Liver (tissue), 9 donors: ENCODE results near the gene HSD3B2. TPM values are rescaled to one million over a fixed set of nuclear protein-coding genes. Genes with fewer than 3 reads are reported as not detected.

Experiments
- DNase-seq: peaks from one replicate; pipeline ENCODE4 v3.0.0-alpha.2; 2017; ENCODE audit warnings: low spot score
- H3K27ac ChIP-seq, 2 donors: one replicate each; pipeline ENCODE4 v1.7.0; 2013; ENCODE audit warnings: inconsistent platforms in 2 of 2, low read length in 2 of 2, control low read depth in 1 of 2, low read depth in 1 of 2, mild to moderate bottlenecking in 1 of 2
- H3K27me3 ChIP-seq, 4 donors: one replicate each; pipeline versions ENCODE4 v1.6.1 to v1.7.0; 2013; ENCODE audit warnings: low read length in 3 of 4, inconsistent platforms in 1 of 4, mild to moderate bottlenecking in 1 of 4, moderate library complexity in 1 of 4; ENCODE audit not compliant: control insufficient read depth in 4 of 4, insufficient read depth in 4 of 4
- H3K36me3 ChIP-seq, 4 donors: one replicate each; pipeline versions ENCODE4 v1.6.1 to v1.7.0; 2013; ENCODE audit warnings: low read length in 3 of 4, mild to moderate bottlenecking in 3 of 4, low read depth in 1 of 4, moderate library complexity in 1 of 4; ENCODE audit not compliant: control insufficient read depth in 4 of 4, insufficient read depth in 3 of 4
- H3K4me1 ChIP-seq, 4 donors: one replicate each; pipeline versions ENCODE4 v1.6.1 to v1.7.0; 2013; ENCODE audit warnings: low read length in 3 of 4, mild to moderate bottlenecking in 3 of 4, moderate library complexity in 1 of 4; ENCODE audit not compliant: control insufficient read depth in 4 of 4, insufficient read depth in 4 of 4
- H3K4me3 ChIP-seq, 3 donors: one replicate each; pipeline versions ENCODE4 v1.6.1 to v1.7.0; 2013; ENCODE audit warnings: low read length in 3 of 3, control low read depth in 1 of 3, low read depth in 1 of 3, mild to moderate bottlenecking in 1 of 3
- H3K9ac ChIP-seq, 2 donors: one replicate each; pipeline ENCODE4 v1.7.0; 2013; ENCODE audit warnings: low read length in 2 of 2, mild to moderate bottlenecking in 2 of 2, moderate library complexity in 2 of 2, control low read depth in 1 of 2, low read depth in 1 of 2
- H3K9me3 ChIP-seq, 4 donors: one replicate each; pipeline versions ENCODE4 v1.6.1 to v1.7.0; 2013; ENCODE audit warnings: low read length in 3 of 4; ENCODE audit not compliant: control insufficient read depth in 4 of 4
- CTCF ChIP-seq: fragments of 150-350 bp; IDR thresholded peaks from 2 replicates; pipeline ENCODE4 v1.5.1; 2017; ENCODE audit warnings: improper control_type of control experiment, low read depth, low read length; ENCODE audit not compliant: missing input control
- EGR1 ChIP-seq, 2 donors: IDR thresholded peaks; 2 replicates each; pipeline ENCODE4 v1.6.1; 2016 to 2018; ENCODE audit warnings: antibody characterized with exemption in 2 of 2, low read depth in 2 of 2
- FOXA1 ChIP-seq: IDR thresholded peaks from 2 replicates; pipeline ENCODE4 v1.6.1; 2016; ENCODE audit warnings: antibody characterized with exemption
- GABPA ChIP-seq, 2 donors: IDR thresholded peaks in 1 of 2; conservative IDR thresholded peaks in 1 of 2; 2 replicates each; pipeline ENCODE4 v1.6.1; 2016; ENCODE audit warnings: antibody characterized with exemption in 2 of 2, mild to moderate bottlenecking in 1 of 2, moderate library complexity in 1 of 2
- HNF4A ChIP-seq, 2 donors: conservative IDR thresholded peaks; 2 replicates each; pipeline ENCODE4 v1.6.1; 2016; ENCODE audit warnings: antibody characterized with exemption in 2 of 2, mild to moderate bottlenecking in 2 of 2
- HNF4G ChIP-seq: IDR thresholded peaks from 2 replicates; pipeline ENCODE4 v1.6.1; 2016; ENCODE audit warnings: antibody characterized with exemption
- JUND ChIP-seq, 2 donors: IDR thresholded peaks; 2 replicates each; pipeline ENCODE4 v1.6.1; 2016; ENCODE audit warnings: antibody characterized with exemption in 2 of 2
- MAX ChIP-seq: IDR thresholded peaks from 2 replicates; pipeline ENCODE4 v1.6.1; 2016; ENCODE audit warnings: antibody characterized with exemption
- NR2F2 ChIP-seq: IDR thresholded peaks from 2 replicates; pipeline ENCODE4 v1.6.1; 2016; ENCODE audit warnings: antibody characterized with exemption
- RAD21 ChIP-seq, 2 donors: IDR thresholded peaks; 2 replicates each; pipeline ENCODE4 v1.6.1; 2016; ENCODE audit warnings: antibody characterized with exemption in 2 of 2, mild to moderate bottlenecking in 2 of 2
- REST ChIP-seq: IDR thresholded peaks from 2 replicates; pipeline ENCODE4 v1.6.1; 2016; ENCODE audit warnings: antibody characterized with exemption, mild to moderate bottlenecking
- RXRA ChIP-seq, 2 donors: IDR thresholded peaks; 2 replicates each; pipeline ENCODE4 v1.6.1; 2017 to 2018; ENCODE audit warnings: antibody characterized with exemption in 2 of 2, mild to moderate bottlenecking in 1 of 2
- SP1 ChIP-seq: IDR thresholded peaks from 2 replicates; pipeline ENCODE4 v1.6.1; 2018; ENCODE audit warnings: antibody characterized with exemption, mild to moderate bottlenecking
- TAF1 ChIP-seq: conservative IDR thresholded peaks from 2 replicates; pipeline ENCODE4 v1.6.1; 2016; ENCODE audit warnings: antibody characterized with exemption, mild to moderate bottlenecking
- YY1 ChIP-seq: IDR thresholded peaks from 2 replicates; pipeline ENCODE4 v1.6.1; 2016; ENCODE audit warnings: antibody characterized with exemption, mild to moderate bottlenecking
- WGBS: extraction: QIAGEN DNeasy Blood & Tissue Kit; methylation state at CpG from one replicate; pipeline ENCODE4 v1.1.7; 2013; 5-methylcytosine and 5-hydroxymethylcytosine counted together
- polyA plus RNA-seq, 2 donors: library from polyadenylated mRNA; stranded (reverse) in 1 of 2; unstranded in 1 of 2; fragments of 200-250 nt in 1 of 2; fragments of >200 nt in 1 of 2; fragmentation: Nextera tagmentation in 1 of 2; extraction: Ambion mirVana in 1 of 2; gene quantifications; one replicate each; pipeline versions ENCODE4 v1.2.1 to v1.2.3, GENCODE V29; 2013 to 2015
- total RNA-seq, 2 donors: library from RNA; depleted of rRNA; stranded (reverse); fragments of >200 nt; gene quantifications; one replicate each; pipeline ENCODE4 v1.2.3, GENCODE V29; 2014
- TF ChIP-seq, protein P1 (sequence below): IDR thresholded peaks from 2 replicates; pipeline ENCODE4 v1.6.1; 2016; ENCODE audit warnings: antibody characterized with exemption
- donor health status: healthy.
- donor health status: healthy.
- donor health status: healthy.
- donor health status: healthy.
- donor health status: healthy.

Gene HSD3B2
- total and polyA plus RNA-seq, 4 donors = 0.14 to 0.25 (median 0.18) TPM; not detected in 1

DNA sequence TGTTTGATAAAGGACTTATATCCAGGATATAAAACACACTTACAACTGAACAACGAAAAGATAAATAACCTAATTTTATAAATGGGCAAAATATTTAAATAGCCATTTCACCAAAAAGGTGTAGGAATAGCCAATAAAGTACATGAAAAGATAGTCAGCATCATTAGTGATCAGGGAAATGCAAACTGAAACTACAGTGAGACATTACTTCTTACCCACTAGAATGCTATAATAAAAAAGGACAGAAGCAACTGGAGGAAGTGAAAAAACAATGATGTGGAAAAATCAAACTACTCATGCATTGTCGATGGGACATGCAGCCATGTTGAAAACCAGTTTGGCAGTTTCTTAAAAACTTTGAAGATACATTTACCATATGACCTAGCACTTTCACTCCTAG lies 48.6 kb downstream of the HSD3B2 start:
- Histone ChIP-seq H3K27me3 (no peaks in the 10 kb centered on the region), H3K36me3 (no peaks in the 10 kb centered on the region)

DNA sequence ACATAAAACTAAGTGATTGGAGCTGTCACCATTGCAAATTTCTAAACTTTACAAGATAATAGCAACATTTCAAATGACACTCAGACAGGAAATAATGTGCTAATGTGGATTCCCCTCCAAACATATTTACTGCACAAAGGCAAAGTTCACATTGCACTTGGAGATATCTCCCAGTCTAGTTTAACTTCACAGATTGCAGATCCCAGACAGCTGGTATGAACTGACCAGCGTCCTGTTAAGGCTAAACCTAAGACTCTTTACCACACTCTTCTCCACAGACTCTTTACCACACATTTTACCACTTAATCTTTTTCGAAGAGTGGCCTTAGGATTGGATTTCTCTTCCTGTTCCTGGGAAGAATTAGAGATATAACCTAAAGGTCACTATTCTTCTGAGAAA lies 51.5 kb downstream of the HSD3B2 start:
- no peaks in the 10 kb centered on the region for H3K36me3 ChIP-seq
- H3K27me3 ChIP-seq = no peaks in the 10 kb centered on the region
- TF ChIP-seq TAF1 (no peak), HNF4A (conservative IDR thresholded peaks at IDR 0.05) (peak; percentile 56 to 77), HNF4G (no peak), CTCF (no peak), JUND (IDR thresholded peaks at IDR 0.05) (peak in 1 of 2 donors; percentile 20), RXRA (IDR thresholded peaks at IDR 0.05) (peak in 1 of 2 donors; percentile 56), NR2F2 (no peak), REST (no peak), SP1 (peak; percentile 50), EGR1 (IDR thresholded peaks at IDR 0.05; ENCODE audit: low read depth in 2 of 2) (no peak), FOXA1 (no peak)
- TF ChIP-seq, protein P1, sequence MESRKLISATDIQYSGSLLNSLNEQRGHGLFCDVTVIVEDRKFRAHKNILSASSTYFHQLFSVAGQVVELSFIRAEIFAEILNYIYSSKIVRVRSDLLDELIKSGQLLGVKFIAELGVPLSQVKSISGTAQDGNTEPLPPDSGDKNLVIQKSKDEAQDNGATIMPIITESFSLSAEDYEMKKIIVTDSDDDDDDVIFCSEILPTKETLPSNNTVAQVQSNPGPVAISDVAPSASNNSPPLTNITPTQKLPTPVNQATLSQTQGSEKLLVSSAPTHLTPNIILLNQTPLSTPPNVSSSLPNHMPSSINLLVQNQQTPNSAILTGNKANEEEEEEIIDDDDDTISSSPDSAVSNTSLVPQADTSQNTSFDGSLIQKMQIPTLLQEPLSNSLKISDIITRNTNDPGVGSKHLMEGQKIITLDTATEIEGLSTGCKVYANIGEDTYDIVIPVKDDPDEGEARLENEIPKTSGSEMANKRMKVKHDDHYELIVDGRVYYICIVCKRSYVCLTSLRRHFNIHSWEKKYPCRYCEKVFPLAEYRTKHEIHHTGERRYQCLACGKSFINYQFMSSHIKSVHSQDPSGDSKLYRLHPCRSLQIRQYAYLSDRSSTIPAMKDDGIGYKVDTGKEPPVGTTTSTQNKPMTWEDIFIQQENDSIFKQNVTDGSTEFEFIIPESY = no peak
- DNase-seq = no peak
- 45% methylated on average over 2 of the region's 2 CpGs for WGBS
- peaks cover 16 to 36% (median 25%) of the 10 kb centered on the region in 4 donors for H3K4me1 ChIP-seq
- peak overlapping the region; percentile 45 to 81 for H3K27ac ChIP-seq
- H3K9me3 ChIP-seq = no peaks in the 10 kb centered on the region
- H3K4me3 ChIP-seq = no peak overlapping the region
- no peak overlapping the region for H3K9ac ChIP-seq

More for the DNA sequence above, 48.6 kb downstream of the HSD3B2 start:
- Histone ChIP-seq H3K27ac (no peak overlapping the region), H3K4me3 (no peak overlapping the region), H3K9ac (no peak overlapping the region), H3K9me3 (no peaks in the 10 kb centered on the region), H3K4me1 (peaks cover 11 to 26% (median 21%) of the 10 kb centered on the region in 4 donors)
- no peak for DNase-seq
- TF ChIP-seq, protein P1 = no peak
- TF ChIP-seq MAX = no peak
- TF ChIP-seq YY1 = no peak
- no peak for TF ChIP-seq RAD21 (IDR thresholded peaks at IDR 0.05)
- no peak for TF ChIP-seq GABPA (IDR thresholded peaks at IDR 0.05 in 1 of 2, conservative IDR thresholded peaks at IDR 0.05 in 1 of 2)
- no peak for TF ChIP-seq TAF1
- 85% methylated on average over 2 of the region's 2 CpGs for WGBS
